Panc1 (cell line): ENCODE data around the gene MTOR. TPM values are rescaled to one million over a fixed set of nuclear protein-coding genes. Genes with fewer than 3 reads are reported as not detected.
A peak's percentile ranks its signal among the peaks of the same experiment; 100 is the strongest.
"Not testable (repeated sequence)": the region's sequence is repeated elsewhere in the genome, so short reads cannot be mapped to it uniquely, and the experiment has no call there.

Experiments used
- ATAC-seq: fragments of 200-7000 bp; cut with Tn5 transposase; 2 replicates; pipeline ENCODE4 v1.9.1; 2020; ENCODE audit warnings: mild to moderate bottlenecking, moderate library complexity
- BruUV-seq: library from RNA; stranded (reverse); fragments of 400-500 nt; replicated peaks from 2 replicates; lab custom pipeline; 2021; lab: Mats Ljungman, UMichigan
- CTCF ChIA-PET: fragments of 300-600 bp; sonication (Branson Sonifier 250); formaldehyde crosslinking; loops from one replicate; lab custom pipeline; 2022; ENCODE audit warnings: antibody characterized with exemption; lab: Charles Lee
- POLR2A ChIA-PET: fragments of 300-600 bp; sonication (Branson Sonifier 250); formaldehyde crosslinking; loops from one replicate; lab custom pipeline; 2022; ENCODE audit warnings: antibody characterized with exemption; lab: Charles Lee
- DNase-seq: peaks from one replicate; pipeline ENCODE4 v3.0.0-alpha.2; 2010; ENCODE audit warnings: low read depth, low spot score
- H3K27ac ChIP-seq: 2 replicates; pipeline ENCODE4 v1.5.1; 2011; ENCODE audit warnings: mild to moderate bottlenecking, low read length, inconsistent platforms
- H3K27me3 ChIP-seq: fragments of 200-500 bp; sonication (Bioruptor generic); 2 replicates; pipeline ENCODE4 v1.6.0; 2014; ENCODE audit warnings: low read length, inconsistent platforms; ENCODE audit not compliant: control insufficient read depth, insufficient read depth
- H3K36me3 ChIP-seq: fragments of 200-500 bp; sonication (Bioruptor generic); 2 replicates; pipeline ENCODE4 v1.5.1; 2014; ENCODE audit warnings: inconsistent platforms, mild to moderate bottlenecking, low read length, moderate library complexity; ENCODE audit not compliant: control insufficient read depth, insufficient read depth
- H3K4me1 ChIP-seq: 2 replicates; pipeline ENCODE4 v1.5.1; 2011; ENCODE audit warnings: inconsistent platforms, mild to moderate bottlenecking, low read length, moderate library complexity; ENCODE audit not compliant: control insufficient read depth, insufficient read depth
- H3K4me3 ChIP-seq, 2 experiments: 2 replicates each; pipeline ENCODE4 v1.5.1; 2011 to 2012; ENCODE audit warnings: low read depth in 2 of 2, low read length in 2 of 2, mild to moderate bottlenecking in 2 of 2, inconsistent platforms in 1 of 2, moderate library complexity in 1 of 2
- H3K9me3 ChIP-seq: fragments of 200-500 bp; sonication (Bioruptor generic); 2 replicates; pipeline ENCODE4 v1.5.1; 2014; ENCODE audit warnings: low read depth, mild to moderate bottlenecking, inconsistent platforms, low read length, moderate library complexity; ENCODE audit not compliant: control insufficient read depth, insufficient read depth
- POLR2AphosphoS5 ChIP-seq: IDR thresholded peaks from 2 replicates; pipeline ENCODE4 v1.6.1; 2012; ENCODE audit warnings: mild to moderate bottlenecking, low read depth, low read length, moderate library complexity
- SIN3A ChIP-seq: IDR thresholded peaks from 2 replicates; pipeline ENCODE4 v1.6.1; 2012; ENCODE audit warnings: low read depth, mild to moderate bottlenecking, low read length, moderate library complexity, borderline replicate concordance; ENCODE audit not compliant: insufficient read depth
- TCF7L2 ChIP-seq: IDR thresholded peaks from 2 replicates; pipeline ENCODE4 v1.6.1; 2011; ENCODE audit warnings: mild to moderate bottlenecking, low read depth, low read length, inconsistent platforms
- in situ Hi-C: cut with HindIII; loops from 2 replicates; pipeline ENCODE4 v1.10.0; 2016; ENCODE audit warnings: low sequenced_read_pairs, low pct_unique_long_range_greater_than_20kb
- intact Hi-C: fragments of 100-400 bp; cut with micrococcal nuclease; formaldehyde crosslinking; loops from one replicate; pipeline ENCODE4 v1.10.0; 2022; ENCODE audit not compliant: unreplicated experiment
- total RNA-seq: library from RNA; stranded (reverse); gene quantifications from one replicate; pipeline ENCODE4 v1.2.1, GENCODE V29; 2021; ENCODE audit not compliant: unreplicated experiment
- TF ChIP-seq, protein P1 (sequence below): fragments of 450-650 bp; IDR thresholded peaks from 2 replicates; pipeline ENCODE4 v1.5.1; 2017; ENCODE audit warnings: mild to moderate bottlenecking
- TF ChIP-seq, protein P2 (sequence below), 2 experiments: IDR thresholded peaks; 2 replicates each; pipeline ENCODE4 v1.6.1; 2011 to 2012; ENCODE audit warnings: low read depth in 2 of 2, control low read depth in 1 of 2, low read length in 1 of 2, mild to moderate bottlenecking in 1 of 2, moderate library complexity in 1 of 2; ENCODE audit not compliant: insufficient read depth in 1 of 2

Gene MTOR
- total RNA-seq, 1 experiment from 2014 or later, result 71.2 TPM

DNA sequence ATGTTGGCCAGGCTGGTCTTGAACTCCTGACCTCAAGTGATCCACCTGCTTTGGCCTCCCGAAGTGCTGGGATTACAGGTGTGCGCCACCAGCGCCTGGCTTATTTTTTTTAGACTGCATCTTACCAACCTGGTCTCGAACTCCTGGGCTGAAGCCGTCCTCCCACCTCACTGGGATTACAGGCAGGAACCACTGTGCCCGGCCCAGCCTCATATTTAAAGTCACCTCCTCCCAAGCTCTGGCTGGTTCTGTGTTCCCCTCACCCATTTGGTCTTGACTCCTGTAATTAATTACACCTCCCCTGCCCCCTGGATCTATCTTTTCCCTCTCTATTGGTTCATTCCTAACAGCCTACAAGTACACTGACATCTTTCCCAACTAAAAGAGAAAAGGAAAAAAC is 161.0 kb downstream of the MTOR start:
- DNase-seq, result no peak
- CTCF ChIA-PET, result interaction anchor here (0.7 kb wide), 1 partner anchor 31 kb away, joined by 4 read pairs; no protein-coding TSS in a partner anchor
- no TSS peak for BruUV-seq
- ATAC-seq, result no peak
- intact Hi-C loops (no loop called here), in situ Hi-C loops (no loop called here)
- Histone ChIP-seq H3K27me3 (no peaks in the 10 kb centered on the region), H3K4me3 (no peak overlapping the region), H3K4me1 (peaks cover 7% of the 10 kb centered on the region), H3K9me3 (no peaks in the 10 kb centered on the region), H3K27ac (no peak overlapping the region), H3K36me3 (peaks cover 11% of the 10 kb centered on the region)
- POLR2A ChIA-PET, result no interaction called here
- TF ChIP-seq TCF7L2 (no peak), POLR2AphosphoS5 (no peak), SIN3A (no peak)
- TF ChIP-seq, protein P1, sequence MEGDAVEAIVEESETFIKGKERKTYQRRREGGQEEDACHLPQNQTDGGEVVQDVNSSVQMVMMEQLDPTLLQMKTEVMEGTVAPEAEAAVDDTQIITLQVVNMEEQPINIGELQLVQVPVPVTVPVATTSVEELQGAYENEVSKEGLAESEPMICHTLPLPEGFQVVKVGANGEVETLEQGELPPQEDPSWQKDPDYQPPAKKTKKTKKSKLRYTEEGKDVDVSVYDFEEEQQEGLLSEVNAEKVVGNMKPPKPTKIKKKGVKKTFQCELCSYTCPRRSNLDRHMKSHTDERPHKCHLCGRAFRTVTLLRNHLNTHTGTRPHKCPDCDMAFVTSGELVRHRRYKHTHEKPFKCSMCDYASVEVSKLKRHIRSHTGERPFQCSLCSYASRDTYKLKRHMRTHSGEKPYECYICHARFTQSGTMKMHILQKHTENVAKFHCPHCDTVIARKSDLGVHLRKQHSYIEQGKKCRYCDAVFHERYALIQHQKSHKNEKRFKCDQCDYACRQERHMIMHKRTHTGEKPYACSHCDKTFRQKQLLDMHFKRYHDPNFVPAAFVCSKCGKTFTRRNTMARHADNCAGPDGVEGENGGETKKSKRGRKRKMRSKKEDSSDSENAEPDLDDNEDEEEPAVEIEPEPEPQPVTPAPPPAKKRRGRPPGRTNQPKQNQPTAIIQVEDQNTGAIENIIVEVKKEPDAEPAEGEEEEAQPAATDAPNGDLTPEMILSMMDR, result no peak
- TF ChIP-seq, protein P2, sequence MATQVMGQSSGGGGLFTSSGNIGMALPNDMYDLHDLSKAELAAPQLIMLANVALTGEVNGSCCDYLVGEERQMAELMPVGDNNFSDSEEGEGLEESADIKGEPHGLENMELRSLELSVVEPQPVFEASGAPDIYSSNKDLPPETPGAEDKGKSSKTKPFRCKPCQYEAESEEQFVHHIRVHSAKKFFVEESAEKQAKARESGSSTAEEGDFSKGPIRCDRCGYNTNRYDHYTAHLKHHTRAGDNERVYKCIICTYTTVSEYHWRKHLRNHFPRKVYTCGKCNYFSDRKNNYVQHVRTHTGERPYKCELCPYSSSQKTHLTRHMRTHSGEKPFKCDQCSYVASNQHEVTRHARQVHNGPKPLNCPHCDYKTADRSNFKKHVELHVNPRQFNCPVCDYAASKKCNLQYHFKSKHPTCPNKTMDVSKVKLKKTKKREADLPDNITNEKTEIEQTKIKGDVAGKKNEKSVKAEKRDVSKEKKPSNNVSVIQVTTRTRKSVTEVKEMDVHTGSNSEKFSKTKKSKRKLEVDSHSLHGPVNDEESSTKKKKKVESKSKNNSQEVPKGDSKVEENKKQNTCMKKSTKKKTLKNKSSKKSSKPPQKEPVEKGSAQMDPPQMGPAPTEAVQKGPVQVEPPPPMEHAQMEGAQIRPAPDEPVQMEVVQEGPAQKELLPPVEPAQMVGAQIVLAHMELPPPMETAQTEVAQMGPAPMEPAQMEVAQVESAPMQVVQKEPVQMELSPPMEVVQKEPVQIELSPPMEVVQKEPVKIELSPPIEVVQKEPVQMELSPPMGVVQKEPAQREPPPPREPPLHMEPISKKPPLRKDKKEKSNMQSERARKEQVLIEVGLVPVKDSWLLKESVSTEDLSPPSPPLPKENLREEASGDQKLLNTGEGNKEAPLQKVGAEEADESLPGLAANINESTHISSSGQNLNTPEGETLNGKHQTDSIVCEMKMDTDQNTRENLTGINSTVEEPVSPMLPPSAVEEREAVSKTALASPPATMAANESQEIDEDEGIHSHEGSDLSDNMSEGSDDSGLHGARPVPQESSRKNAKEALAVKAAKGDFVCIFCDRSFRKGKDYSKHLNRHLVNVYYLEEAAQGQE (IDR thresholded peaks at IDR 0.05; ENCODE audit: insufficient read depth in 1 of 2, low read depth in 2 of 2, low read length in 1 of 2), result no peak

DNA sequence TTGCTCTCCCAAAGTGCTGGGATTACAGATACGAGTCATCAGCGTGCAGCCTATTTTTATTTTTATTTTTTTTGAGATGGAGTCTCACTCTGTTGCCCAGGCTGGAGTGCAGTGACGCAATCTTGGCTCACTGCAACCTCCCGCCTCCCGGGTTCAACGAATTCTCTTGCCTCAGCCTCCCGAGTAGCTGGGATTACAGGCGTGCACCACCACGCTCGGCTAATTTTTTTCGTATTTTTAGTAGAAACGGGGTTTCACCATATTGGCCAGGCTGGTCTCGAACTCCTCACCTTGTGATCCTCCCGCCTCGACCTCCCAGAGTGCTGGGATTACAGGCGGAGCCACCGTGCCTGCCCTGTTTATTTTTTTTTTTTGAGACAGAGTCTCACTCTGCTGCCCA is 161.5 kb downstream of the MTOR start:
- H3K4me3 ChIP-seq, H3K4me1 ChIP-seq, DNase-seq, POLR2A ChIA-PET, in situ Hi-C loops, H3K27me3 ChIP-seq, ATAC-seq, intact Hi-C loops, H3K27ac ChIP-seq, BruUV-seq, H3K36me3 ChIP-seq, H3K9me3 ChIP-seq: not testable (repeated sequence)
- CTCF ChIA-PET, result interaction anchor here (0.7 kb wide), 1 partner anchor 31 kb away, joined by 4 read pairs; no protein-coding TSS in a partner anchor

DNA sequence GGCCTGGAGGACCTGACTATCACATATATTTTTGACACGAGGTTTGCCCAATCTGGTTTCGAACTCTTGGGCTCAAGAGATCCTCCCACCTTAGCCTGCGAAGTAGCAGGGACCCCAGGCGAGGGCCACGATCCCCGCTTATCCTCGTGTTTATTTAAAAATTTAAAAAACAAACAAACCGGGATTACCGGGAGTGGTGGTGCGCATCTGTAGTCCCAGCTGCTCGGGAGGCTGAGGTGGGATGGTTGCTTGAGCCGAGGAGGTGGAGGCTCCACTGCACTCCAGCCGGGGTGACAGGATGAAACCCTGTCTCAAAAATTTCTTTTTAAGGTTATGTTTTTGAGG is 162.2 kb downstream of the MTOR start:
- Histone ChIP-seq H3K36me3 (peaks cover 13% of the 10 kb centered on the region), H3K4me1 (peaks cover 7% of the 10 kb centered on the region), H3K9me3 (no peaks in the 10 kb centered on the region), H3K27me3 (no peaks in the 10 kb centered on the region), H3K27ac (peak overlapping the region; percentile 97), H3K4me3 (peak overlapping the region; percentile 82)
- TSS peak; percentile 99 for BruUV-seq
- CTCF ChIA-PET, result interaction anchor here (1.5 kb wide), 1 partner anchor 63 kb away, joined by 4 read pairs; no protein-coding TSS in a partner anchor
- ATAC-seq (no peak), DNase-seq (no peak)
- TF ChIP-seq POLR2AphosphoS5, result no peak
- TF ChIP-seq, protein P1, result no peak
- no peak for TF ChIP-seq SIN3A
- no peak for TF ChIP-seq TCF7L2
- TF ChIP-seq, protein P2 (IDR thresholded peaks at IDR 0.05; ENCODE audit: insufficient read depth in 1 of 2, low read depth in 2 of 2, low read length in 1 of 2), result no peak
- POLR2A ChIA-PET, result no interaction called here
- intact Hi-C loops, result no loop called here
- in situ Hi-C loops, result no loop called here
